ENCODE measurements around the gene SMIM17.

Gene SMIM17

DNA sequence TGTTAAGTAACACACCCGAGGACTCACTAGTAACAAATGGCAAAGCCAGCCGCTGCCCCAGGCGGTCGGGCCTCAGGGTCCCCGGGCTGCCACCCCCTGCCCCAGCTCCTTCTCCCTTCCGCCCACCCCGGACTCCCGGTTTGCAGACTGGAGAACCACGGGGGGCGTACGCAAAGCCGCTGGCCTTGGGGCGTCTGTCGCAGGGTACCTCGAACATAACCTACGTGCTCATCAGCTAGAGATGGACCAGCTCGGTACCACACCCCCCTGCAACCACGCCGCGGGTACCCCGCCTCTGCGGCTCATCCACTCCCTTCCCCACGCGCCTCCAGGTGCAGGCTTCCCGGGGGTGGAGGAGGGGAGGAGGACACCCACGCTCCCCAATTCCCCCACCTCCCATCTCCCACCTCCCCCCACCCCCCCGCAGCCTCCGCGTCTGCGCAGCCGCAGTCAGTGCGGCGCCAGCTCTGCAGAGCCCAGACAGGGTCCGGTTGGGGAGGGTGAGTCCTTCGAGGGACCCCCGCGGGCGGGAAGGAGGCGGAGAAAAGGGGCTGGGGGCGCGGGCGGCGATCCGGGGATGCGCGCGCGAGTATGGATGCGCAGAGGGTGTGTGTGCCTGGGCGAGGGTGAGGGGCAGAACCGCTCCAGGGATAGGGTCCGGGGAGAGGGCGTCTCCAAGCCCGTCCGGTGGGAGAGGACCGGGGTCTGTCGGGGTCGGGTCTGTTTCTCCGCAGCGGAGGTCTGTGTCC is at the start of gene SMIM17:
SMIM17 (plus strand) TSS at position 449 of the 749 bp plus-strand sequence. CDS start 2,509 bp downstream, outside the sequence.
- no peak for DNase-seq

DNA sequence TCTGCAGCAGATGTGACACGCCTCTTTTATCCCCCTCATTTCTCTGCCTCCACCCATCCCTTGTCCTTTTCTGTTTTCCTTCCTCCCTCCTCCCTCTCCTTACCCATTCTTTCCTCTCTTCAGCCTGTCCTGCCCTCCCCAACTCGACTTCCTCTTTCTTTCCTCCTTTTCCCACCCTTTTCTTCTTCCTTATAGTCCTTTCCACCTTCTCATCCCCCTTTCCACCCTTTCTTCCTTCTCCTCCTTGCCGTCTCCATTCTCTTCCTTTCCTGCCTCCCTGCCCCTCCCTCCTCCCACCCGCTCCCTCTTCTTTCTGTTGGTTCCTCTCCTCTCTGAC is 48.5 kb upstream of the SMIM17 start:
- DNase-seq: no peak

DNA sequence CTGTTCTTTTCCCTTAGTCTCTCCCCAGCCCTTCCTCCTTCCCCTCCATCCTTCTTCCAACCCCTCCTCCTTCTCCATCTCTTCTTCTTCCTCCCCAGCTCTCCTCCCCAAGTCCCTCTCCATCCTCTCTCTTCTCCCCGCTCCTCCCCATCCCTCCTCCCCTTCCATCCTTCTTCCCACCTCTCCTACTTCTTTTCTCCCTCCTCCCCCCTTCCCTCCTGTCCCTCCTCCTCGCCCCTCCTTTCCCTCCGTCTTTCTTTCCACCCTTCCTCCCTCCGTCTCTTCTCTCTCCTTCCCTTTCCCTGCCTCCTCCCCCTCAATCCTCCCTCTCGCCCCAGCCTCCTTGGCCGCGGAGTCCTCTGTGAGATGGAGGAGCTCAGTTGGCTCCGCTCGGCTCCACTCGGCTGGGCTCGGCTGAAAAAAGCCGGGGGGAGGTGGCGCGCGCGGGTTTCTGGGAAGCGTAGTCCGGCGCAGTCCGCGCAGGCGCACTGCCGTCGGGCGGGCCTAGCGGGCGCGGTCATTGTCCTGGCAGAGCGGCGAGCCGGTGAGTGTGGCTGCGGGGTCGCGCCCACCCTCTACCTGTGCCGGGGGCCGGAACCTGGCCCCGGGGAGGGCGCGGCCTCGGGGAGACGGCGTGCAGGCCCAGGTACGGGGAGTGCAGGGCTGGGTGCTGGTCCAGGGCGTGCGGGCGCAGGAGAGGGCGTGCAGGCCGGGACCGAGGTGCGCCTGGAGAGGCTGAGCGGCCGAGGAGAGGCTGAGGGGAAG is 48.0 kb upstream of the SMIM17 start, which contains the start of gene ZNF71:
ZNF71 (plus strand) TSS at position 520 of the 765 bp plus-strand sequence. CDS start 6,257 bp downstream, outside the sequence.
- peak; percentile 94 for DNase-seq

DNA sequence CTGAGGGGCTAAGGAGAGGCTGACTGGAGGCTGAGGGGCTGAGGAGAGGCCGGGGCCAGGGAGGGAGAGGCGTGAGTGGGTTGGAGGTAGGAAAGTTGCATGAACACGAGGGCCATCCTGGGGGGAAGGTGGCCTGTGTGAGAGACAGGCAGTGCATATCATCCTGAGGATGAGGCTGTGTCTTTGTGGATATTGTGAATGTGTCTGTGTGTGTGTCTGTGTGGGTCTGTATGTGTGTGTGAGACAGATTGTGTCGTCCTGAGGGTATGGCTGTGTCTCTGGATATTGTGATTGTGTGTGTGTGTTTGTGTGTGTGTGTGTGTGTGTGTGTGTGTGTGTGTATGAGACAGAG is 47.4 kb upstream of the SMIM17 start:
- no peak for DNase-seq

DNA sequence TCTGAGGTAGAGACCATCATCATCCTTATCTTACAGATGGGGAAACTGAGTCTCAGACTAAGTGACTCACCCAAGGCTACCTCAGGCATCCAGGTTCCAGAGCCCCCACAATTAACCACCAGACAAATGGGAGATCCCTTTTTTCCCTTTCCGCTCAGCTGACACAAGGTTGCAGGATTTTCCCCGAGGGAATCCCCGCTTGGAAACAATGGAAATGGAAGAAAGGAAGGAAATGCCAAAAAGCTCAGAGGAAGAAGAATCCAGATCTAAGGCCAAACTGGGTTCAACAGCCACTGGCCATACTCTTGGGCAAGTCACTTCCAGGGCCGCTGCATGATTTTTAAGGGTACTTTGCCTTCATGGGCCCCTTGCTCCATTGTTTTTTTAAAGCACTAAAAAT is 46.3 kb upstream of the SMIM17 start:
- no peak for DNase-seq

DNA sequence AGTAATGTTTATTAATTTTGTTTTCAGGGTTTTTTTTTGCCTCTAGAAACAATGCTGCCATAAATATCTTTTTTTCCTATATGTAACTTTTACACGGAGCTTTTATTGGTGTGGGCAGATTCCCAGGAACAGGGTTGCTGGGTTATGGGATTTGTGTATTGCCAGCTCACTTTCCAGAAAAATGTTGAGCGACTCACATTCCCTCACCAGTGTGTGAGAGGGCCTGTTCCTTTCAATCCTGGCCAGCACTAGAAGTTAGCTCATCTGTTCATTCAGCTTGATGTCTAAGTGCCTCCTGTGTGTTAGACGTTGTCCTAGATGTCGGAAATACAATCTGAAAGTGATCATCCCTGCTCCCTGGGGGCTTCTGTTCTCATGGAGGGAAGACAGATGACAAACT is 45.3 kb upstream of the SMIM17 start:
- no peak for DNase-seq

DNA sequence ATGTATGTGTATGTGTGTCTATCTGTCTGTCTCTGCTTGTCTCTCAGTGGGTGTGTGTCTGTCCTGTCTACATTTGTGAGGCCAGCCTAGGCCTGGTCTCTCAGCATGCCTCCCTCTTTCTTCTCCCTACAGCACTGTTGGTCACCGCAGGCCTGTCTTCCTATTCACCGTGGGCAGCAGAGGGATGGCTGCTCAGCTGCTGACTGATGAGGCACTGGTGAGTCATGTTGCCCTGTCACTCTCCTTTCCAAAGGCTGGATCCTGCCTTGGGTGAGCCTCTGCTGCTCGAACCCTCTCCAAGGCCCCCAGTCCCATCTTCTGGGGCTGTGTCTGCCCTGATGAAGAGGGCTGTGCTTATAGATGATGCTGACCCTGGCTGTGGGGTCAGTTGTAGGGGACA is 41.6 kb upstream of the SMIM17 start:
- DNase-seq: no peak

DNA sequence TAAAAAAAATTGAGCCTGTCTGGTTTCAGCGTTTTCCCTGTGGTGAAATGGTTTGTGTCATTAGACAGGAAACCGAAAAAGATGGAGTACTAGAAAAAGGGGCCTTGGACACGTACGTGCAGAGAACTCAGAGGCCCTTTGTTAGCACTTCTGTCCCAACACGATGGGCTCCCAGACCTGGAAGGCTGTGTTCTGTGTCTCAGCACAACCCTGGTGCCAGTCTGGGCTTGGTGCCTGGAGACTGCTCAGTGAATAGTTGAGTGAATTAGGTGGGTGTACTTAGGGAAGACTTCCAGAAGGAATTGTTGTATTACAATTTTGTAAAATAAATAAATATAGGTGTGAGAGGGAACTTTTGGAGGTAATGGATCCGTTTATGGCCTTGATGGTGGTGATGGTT is 39.1 kb upstream of the SMIM17 start:
- no peak for DNase-seq

DNA sequence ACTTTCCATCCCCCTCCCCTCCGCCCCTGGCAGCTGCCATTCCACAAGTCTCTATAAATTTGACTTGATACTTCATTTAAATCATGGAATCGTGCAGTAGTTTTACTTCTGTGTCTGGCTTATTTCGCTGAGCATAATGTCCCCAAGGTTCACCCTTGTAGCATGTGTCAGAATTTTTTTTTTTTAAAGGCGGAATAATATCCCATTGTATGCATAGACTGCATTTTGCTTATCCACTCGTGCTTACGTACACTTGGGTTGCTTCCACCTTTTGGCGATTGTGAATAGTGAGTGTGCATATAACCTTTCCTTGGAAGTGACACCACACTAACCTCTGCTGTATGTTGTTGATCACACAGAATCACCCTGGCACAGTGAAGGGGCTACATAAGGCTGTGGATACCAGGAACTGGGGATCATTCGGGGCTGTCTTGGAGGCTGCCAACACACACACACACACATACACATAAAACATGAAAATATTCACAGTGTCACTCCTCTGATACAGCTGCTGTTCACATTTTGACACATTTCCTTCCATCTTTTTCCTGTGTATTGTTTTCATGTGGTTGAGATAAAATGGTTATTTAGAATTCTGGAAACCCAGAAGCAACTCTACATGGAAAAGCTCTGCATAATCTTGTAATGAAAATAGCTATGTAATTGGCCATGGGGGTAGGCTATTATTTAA is 34.5 kb upstream of the SMIM17 start:
- DNase-seq: no peak

DNA sequence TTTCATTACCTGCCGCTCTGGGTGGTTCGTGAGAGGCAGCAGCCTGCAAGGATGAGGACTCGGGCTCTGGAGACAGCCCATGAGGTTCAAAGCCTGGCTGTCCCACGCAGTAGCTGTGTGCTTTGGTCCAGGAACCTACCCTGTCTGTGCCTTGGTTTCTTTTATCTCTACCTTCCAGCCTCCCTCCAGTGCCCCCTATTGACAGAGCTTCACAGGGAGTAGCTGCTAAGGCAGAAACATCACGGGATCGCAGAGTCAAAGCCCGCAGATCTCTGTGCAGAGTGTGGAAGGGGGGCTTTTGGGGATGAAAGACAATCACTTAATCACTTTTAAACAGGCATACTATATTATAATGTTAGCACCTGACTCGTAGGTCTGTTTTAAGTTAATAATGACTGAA is 31.7 kb upstream of the SMIM17 start:
- DNase-seq: no peak

DNA sequence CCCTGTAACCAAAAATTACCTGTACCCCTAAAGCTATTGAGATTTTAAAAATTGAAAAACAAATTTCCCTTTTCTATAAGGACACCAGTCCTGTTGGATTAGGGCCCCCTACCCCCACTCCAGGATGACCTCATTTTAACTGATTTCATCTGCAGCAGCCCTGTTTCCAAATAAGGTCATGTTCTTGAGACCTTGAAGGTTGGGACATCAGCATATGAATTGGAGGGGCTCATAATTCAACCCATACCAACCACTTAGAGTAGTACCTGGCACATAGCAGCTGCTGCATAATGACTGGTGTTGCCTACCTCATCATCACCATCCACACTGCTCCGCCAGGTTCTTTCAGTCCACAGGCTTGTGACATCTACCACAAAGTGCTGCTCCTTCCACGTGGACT is 30.2 kb upstream of the SMIM17 start:
- no peak for DNase-seq

DNA sequence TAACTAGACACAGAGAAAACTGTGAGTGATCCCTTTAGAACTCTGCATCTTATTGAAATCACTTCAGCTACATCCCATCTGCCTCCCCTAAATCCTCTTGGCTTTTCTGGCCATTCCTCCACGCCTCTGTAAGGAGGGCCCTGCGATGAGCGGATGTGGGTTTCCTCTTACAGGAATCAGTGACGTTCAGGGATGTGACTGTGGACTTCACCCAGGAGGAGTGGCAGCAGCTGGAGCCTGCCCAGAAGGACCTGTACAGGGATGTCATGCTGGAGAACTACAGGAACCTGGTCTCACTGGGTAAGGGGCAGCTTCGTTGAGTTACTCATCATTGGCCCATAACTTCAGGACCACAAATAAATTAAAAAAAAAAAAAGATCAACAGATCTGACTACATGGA is 29.3 kb upstream of the SMIM17 start:
- DNase-seq: no peak

DNA sequence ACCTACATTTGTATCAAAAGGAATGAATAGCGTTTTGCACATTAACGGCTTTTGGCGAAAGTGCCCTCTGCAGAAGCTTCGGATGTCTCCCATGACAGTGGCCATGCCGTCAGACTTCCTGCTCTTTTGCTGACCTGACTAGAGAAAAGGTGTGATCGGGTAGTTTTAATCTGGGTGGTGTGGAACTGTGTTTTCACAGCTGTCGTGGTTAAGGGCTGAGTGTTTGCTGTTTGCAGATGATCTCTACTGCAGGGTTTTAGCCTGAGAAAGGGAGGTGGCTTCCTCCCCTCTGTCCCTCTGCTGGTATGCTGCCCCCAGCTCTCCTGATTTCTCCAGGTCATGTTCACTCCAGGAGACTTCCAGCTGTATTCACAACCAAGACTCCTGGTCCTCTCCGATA is 25.4 kb upstream of the SMIM17 start:
- DNase-seq: no peak

DNA sequence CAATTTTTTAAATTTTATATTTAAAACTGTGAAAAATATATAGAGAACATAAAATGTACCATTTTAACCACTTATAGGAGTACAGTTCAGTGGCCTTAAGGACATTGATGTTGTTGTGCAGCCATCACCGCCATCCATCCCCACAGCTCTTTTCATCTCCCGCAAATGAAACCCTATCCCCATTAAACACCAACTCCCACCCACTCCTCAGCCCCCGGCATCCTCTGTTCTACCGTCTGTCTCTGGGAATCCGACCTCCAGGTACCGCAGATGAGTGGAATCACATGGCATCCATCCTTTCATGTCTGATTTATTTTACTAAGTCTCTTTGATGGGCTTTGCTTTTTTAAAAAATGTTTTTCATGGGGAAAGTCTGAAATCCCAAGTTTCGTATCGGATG is 23.8 kb upstream of the SMIM17 start:
- no peak for DNase-seq

DNA sequence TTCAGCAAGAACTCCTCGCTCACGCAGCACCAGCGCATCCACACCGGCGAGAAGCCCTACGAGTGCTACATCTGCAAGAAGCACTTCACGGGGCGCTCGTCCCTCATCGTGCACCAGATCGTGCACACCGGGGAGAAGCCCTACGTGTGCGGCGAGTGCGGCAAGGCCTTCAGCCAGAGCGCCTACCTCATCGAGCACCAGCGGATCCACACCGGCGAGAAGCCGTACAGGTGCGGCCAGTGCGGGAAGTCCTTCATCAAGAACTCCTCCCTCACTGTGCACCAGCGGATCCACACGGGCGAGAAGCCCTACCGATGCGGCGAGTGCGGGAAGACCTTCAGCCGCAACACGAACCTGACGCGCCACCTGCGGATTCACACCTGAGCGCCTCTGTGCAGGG is 20.6 kb upstream of the SMIM17 start:
- DNase-seq: no peak

DNA sequence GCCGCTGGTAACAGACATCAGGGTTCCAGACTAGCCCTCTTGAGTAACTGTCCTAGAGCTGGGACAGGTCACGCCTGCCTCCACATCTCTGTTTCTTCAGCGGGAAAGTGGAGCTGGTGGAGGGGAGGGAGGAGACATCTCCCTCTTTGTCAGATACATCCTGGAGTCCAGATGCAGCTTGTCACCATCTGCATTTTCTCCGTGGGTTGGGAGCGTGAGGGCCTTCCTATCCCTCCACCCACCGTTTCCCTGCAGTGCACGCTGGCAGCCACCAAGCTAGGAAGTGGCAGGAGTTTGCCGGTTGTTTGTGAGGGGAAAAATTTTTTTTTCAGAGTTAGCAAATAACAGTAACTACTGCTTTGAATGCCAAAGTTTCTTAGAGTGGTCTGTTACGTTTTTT is 20.0 kb upstream of the SMIM17 start:
- no peak for DNase-seq

DNA sequence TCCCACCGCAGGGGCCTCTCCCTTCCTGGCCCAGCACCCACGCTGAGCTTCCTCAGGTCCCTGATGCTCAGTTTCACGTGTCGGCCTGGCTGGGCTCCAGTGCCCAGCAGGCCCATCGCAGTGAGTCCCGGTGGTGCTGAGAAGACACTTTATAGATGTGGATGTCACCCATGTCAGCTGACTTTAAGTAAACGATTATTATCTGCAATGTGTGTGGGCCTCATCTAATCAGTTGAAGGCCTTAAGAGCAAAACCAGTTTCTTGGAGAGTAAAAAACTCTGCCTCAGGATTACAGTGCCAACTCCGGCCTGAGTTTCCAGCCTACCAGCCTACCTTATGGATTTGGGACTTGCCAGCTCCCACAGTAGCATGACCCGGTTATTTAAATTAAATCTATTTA is 17.3 kb upstream of the SMIM17 start:
- DNase-seq: no peak

DNA sequence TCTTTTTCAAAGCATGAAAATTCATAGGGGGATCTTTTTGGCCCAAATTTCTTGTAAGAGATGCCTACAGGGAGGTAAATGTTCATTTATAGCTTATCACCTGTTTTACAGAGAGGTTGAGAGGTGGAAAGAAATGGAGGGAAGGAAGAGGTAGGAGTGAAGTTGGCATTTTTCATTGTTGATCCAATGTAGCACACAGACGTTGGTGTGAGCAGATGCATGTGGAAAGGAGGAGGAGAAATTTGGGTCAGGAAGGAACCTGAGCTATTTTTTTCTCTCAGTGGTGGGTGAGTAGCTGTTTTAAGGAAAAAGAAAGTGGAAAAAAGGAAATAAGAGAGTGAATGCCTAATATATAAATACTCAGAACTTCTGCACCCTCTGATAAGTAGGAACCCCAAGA is 9.9 kb upstream of the SMIM17 start:
- no peak for DNase-seq

DNA sequence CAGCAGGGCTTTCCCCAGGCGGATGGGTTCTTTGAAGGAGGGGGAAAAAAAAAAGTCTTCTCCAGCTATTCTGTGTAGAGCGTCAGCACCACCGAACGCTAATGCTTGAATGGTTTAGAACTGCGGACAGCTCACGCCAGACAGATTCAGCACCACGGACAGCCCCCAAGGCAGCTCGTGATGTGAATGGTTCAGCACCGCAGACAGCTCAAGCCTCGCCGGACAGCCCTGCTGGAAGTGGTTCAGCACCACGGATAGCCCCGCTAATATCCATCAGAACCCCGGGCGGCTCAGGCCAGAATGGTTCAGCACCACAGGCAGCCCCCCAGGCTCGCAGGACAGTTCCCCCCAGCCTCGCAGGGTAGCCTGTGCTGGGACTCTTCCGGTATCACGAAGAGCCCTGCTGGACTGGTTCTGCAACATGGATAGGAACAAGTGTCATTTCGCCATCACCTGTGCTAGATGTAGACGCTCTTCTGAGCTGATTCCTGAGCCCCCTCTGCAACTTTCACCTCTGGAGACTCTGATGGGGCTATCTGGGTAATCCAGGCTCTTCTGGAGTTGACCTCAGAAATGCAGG is 4.9 kb upstream of the SMIM17 start:
- peak; percentile 90 for DNase-seq

DNA sequence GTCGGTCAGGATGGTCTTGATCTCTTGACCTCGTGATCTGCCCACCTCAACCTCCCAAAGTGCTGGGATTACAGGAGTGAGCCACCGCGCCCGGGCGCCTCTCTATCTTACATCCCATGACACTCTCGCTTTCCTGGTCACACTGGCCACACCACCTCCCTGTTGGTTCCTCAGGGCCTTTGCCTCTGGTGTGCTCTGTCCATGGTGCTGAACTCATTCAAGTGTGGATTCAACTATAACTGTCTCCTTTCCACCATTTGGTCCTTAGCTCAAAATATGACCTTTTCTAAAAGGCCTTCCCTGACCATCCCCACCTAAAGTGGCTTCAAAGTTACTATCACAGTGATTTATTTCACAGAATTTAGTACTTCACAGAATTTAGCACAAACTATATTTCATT is 3.7 kb upstream of the SMIM17 start:
- no peak for DNase-seq

DNA sequence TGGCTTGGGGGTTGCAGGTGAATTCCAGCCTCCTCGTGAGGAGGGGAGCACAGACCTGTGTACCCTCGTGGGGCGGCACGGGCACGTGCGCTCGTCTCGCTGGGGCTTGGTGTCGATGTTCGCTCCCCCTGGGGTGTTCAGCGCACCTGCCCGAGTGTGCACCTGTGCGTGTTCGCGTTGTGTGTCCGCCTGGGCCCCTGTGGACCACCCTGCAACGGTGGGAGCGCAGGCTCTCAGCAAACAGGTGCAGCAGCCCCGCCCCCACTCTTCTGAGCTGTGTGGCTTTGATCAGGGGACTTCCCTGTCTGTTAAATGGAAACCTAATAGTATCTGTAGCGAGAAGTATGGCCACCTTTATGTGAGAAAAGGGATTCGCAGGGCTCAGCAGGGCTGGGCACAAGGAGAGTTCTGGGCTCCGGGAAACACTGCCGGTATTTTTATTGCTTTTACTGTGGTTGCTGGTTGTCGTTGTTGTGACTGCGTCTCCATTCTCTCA is 549 bp downstream of the SMIM17 start:
- no peak for DNase-seq

DNA sequence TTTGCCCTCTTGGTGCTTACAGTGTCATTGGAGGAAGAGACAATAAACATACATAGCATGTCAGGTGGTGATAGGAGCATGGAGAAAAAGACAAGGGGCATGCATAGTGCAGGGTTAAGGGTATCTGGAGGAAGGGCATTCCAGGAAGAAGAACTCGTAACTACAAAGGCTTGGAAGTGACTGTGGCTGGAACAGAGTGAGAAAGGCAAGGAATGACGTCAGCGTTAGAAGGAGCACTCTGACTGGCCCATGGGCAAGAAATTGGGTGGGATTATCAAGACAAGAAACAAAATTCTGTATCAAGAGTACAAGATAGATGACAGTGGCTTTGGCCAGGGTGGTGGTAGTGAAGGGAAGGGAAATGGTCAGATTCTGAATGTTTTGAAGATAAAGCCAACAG is 11.2 kb downstream of the SMIM17 start:
- no peak for DNase-seq

DNA sequence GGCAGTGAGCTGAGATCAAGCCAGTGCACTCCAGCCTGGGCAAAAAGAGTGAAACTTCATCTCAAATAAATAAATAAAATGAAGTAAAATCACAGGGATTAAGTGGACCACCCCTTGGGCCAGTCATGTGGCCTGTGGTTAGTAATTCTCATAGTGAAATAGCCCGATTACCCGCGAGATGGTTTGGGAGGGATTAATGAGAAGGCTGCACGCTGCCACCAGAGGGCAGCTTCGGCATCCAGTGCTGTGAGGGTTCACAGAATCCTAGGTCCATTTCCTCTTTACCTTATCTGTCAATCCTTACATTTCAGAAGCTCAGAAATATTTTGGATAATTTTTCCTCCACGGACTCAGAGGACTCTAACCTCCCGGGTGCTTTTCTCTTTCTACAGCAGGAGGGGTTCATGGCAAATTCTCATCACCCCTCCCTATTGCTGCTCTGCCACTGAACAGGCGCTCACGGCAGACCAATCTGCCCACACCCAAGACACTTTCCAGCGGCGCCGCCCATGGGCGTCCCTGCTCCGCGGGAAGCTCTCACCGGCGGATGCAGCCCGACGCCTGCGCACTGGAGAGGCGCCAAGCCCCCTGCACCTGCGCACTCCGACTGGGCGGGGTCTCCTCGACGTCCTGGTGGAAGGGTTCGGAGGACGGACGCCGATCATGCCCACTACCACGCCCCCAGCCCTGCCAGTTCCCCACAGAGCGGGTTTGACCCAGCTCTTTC is 17.6 kb downstream of the SMIM17 start:
- no peak for DNase-seq
